G401 (cell line): ENCODE measurements around the gene LAMA1. TPM values are rescaled to one million over a fixed set of nuclear protein-coding genes. Genes with fewer than 3 reads are reported as not detected.

ENCODE experiments used
- DNase-seq: peaks from one replicate; pipeline ENCODE4 v3.0.0-alpha.2; 2015; ENCODE audit warnings: low spot score
- in situ Hi-C: cut with HindIII; loops from 2 replicates; pipeline ENCODE4 v1.10.0; 2016; ENCODE audit warnings: low sequenced_read_pairs, mixed read lengths
- total RNA-seq: library from RNA; depleted of rRNA; stranded (reverse); fragments of >200 nt; shearing (Covaris generic); gene quantifications from 2 replicates; pipeline ENCODE4 v1.2.3, GENCODE V29; 2014

The LAMA1 gene
- total RNA-seq, 1 experiment from 2014 or later: 0.03 TPM

DNA sequence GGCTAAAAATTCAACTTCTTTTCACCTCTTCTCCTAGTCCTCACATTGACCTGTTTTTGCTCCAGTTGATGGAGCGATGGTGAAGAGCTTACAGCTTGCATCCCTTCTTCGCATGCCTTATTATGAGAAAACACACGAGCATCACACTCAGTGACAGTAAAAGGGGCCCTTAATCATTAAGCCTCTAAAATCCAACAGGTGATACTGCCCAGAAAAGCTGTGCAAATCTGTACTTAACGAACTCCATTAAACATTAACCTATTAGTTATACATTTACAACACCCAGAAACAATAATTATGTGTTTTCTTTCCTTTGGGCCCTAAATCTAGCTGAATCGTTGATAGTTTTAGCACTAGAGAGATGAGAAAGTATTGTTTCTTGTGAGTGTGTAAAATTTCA lies 54.8 kb downstream of the LAMA1 start:
- in situ Hi-C loops: no loop called here
- no peak for DNase-seq

DNA sequence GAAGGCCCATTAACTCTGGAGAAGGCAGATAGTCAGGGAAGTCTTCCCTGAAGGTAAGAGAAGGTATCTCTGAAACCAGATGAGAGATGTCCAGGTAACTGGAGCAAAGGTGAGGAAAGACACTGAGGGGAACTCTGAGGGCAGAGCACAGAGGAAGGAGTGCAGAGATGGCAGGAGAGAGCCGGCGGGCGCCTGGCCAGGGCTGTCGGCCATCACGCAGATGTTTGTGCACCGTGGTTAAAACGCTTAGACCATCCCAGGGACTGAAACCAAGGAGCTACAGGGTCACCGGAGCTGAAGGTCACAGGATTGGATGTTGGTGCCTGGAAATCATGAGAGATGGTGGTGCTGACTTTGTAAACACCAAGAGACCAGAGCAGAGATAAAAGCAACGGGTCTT lies 55.4 kb downstream of the LAMA1 start:
- in situ Hi-C loops: no loop called here
- no peak for DNase-seq

DNA sequence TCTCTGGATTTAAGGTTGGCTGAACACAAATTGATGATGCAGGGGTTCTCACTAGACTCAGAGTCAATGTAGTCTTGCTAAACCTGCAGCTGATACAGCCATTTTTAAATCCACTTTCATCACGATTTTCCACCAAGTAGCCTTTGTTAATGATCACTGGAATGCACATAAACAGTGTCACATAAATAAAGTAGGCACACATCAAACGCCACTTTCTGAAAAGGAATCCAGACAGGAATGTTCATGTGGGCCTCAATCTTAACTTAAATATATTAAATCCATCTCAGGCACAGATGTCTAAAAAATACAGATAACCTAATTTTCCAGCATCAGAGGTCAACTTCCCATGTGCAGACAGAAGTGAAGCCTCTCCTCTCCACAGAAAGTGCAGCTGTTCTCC lies 58.3 kb downstream of the LAMA1 start:
- DNase-seq: no peak
- in situ Hi-C loops: no loop called here

DNA sequence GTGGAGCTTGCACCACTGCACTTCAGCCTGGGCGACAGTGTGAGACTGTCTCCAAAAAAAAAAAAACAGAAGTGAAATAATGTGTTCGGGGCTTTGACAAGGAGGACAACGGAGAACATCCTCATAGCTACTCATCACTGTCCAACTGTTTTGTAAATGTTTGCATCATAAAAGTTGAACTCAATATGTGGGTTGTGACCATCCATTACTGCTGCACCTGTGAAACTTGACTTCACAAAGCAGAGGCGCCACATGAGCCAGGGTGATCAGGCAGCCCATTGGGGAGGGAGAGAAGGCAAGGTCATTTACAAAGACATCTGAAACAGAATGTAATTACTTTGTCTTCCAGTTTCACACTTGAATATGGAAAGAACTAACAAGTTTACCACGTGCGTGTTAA lies 61.6 kb downstream of the LAMA1 start:
- no peak for DNase-seq
- in situ Hi-C loops: no loop called here

DNA sequence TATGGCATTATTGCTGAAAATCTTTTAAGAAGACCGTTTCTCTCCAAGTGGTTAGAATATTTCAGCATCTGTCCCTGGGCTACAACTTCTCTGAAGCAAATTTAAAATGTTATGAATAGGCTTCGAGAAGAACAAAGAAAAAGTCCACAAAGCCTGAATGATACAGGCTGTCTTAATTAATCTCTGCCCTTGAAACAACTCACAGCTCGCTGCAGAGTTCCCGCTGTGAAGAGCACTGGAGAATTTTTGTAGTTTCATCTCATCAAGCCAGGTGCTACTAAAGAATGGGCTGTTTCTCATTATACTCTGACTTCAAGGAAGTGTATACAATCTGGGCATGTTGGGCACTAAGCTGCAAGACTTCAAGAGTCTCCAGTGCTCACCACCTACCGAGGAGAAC lies 67.6 kb downstream of the LAMA1 start:
- DNase-seq: no peak
- in situ Hi-C loops: no loop called here

DNA sequence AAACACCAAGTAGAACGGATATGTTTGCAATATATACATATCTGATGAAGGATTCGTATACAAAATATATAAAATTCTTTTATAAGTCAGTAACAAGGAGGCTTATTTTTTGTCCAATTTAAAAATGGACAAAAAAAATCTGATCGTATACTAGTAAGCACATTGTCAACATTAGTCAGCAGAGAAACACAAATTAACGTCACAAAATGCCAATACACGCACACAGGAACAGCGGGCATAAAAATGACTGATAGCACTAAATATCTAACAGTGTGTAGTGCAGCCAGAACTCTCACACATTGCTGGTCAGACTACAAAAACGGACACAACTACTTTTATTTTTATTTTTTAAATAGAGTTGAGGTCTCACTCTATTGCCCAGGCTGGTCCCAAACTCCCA lies 69.5 kb downstream of the LAMA1 start:
- DNase-seq: no peak
- in situ Hi-C loops: no loop called here

DNA sequence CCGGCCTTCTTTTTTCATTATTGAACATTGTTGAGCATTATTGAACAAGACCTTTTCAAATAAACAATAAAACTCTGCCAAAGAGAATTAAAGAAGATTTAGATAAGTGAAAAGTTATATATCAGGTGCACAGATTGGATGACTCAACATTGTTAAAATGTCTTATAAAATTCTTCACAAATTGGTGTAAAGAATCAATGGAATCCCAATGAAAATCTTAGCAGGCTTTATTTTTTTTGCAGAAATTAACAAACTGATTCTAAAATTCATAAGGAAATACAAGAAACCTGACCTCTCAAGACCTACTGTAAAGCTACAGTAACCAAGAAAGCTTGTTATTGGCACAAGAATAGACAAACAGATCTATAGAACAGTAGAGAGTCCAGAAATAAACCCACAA lies 70.3 kb downstream of the LAMA1 start:
- DNase-seq: no peak
- in situ Hi-C loops: no loop called here

DNA sequence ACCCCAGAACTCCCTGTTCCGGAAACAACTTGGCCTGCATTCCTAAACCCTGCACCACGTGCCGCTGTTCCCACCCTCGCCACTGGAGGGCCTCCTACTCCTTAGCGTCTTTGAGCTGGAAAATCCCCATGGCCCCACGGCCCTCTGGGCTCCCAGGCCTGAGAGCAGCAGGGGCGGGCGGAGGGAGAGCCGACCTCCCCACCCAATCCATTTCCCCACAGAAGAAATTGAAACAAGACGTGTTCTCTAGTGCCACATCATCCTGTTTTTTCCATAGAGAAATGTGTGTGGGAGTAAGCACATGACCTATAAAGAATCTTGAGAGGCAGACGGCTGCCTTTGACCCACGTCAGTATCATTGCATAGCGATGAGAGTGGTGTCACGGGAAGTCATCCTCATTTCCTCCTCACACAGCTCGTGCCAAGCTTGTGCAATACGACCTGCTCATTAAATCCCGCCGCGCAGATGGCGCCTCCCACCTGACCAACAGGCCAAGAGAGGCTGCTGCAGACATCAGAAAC lies 79.2 kb downstream of the LAMA1 start:
- DNase-seq: peak; percentile 4
- in situ Hi-C loops: no loop called here

DNA sequence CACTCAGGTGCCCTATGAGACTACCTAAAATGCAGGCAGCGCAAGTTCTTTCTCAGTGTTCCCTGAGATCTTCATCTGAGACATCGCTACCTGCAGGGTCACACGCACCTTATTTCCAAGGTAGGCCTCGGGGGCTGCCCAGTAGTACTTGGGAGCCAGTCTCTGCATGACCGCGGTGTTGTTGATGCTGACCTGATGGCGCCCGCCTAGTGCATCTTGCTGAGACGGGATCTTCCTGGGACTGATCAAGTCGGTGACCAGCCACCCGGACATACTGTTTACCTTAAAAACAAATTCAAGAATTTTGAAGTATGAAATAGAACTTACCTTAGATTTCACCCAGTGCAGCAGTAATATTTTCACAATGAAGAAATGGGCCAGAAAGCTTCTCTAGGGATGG lies 80.1 kb downstream of the LAMA1 start:
- no peak for DNase-seq
- in situ Hi-C loops: no loop called here

DNA sequence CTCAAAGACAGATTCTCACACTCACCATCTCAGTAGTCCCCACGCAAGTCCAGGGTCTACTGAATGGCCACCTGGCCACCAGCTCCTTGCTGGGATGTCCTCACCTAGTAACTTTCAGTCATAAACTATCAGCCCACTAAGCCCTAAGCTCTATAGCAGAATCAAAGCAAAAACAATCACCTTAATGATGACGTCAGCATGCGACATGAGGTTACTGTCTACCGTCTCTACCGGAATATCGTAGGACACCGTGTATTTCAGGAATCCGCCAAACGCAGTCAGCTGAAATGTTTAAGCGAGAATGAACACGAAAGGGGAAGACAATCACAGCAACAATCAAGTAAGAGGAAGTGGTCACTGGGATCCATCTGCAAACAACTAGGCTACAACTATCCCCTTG lies 81.8 kb downstream of the LAMA1 start:
- in situ Hi-C loops: no loop called here
- DNase-seq: no peak

DNA sequence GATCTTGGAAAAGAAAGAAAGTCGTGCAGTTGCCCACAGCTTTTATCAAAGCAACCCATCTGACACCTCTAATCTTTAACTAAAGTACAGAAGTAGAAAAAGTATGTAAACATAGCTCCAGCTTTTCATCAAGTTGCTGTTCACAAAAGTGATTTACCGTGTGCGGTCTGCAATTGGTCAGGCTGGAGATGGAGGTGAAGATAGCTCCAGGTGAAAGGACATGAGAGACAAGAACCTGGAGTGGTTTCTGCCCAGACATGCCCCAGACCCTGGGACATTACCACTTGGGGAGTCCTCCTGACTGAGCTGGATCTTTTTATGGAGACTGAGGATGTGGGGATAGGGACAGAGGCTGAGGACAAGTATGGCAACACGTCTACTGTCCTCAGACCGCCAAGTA lies 82.7 kb downstream of the LAMA1 start:
- in situ Hi-C loops: no loop called here
- DNase-seq: no peak

DNA sequence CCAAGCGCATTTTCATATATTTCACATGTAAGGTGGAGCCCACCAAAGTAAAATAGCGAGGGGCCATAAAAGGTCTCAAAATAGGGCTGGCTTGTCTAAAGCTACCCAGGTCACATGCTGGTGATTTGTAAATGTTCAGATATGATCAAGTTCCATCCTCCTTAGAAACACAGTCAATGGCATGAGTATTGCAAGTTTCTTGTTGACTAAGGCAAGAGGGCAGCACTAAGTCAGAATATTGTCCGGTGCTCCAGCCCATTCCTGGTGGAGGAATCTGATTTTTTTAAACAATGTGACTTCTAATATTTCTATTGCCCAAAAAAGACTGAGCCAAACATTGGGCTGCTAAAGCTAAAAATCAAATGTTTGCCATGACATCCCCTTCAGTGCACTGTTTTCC lies 85.1 kb downstream of the LAMA1 start:
- no peak for DNase-seq
- in situ Hi-C loops: no loop called here

DNA sequence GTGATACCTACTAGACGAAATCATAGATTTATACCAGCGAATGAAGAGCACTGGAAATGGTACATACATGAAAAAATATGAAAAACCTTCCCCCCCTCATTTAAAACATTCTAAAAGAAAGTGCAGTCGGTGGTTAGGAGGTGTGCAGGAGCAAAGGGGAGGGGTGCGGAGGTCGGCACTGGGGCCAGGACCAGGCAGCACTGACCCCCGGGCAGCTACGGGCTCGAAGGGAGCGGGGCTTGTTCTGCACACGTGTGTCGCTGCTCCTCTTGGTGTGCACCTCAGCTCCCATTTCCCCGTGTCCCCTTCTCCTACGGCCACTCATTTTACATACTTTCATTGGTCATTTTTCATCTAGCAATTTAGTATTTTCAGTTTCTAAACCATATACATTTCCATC lies 89.0 kb downstream of the LAMA1 start:
- no peak for DNase-seq
- in situ Hi-C loops: no loop called here

DNA sequence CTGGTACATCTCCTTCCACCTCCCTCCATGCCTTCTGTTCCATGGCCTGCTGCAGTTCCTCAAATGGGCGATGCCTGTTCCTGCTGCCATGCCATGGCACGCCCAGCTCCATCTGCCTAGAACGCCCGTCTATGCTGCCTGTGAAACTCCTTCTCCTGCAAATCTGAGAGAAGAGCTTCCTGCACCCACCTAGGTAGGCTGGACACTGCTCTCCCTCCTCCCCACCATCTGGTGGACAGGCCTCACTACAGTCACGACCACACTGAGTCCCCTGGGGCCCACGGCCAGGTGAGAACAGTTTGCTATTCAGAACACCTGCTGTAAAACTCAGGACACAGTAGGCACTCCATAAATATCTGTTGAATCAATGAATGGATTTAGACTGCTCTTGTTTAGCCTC lies 92.4 kb downstream of the LAMA1 start:
- no peak for DNase-seq
- in situ Hi-C loops: no loop called here

DNA sequence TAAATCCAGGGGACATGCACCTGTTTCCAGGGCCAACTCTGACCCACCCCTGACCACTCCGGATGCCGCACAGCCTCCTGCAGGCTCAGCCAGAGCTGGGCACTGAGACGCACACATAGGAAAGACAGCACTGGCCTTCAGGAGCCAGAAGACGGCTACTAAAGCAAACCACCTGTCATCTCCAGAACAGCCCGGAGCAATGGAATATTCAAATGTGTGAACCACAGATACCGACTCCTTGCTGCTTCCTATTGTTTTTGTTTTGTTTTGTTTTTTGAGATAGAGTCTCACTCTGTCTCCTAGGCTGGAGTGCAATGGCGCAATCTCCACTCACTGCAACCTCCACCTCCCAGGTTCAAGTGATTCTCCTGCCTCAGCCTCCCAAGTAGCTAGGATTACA lies 94.0 kb downstream of the LAMA1 start:
- in situ Hi-C loops: no loop called here
- no peak for DNase-seq

DNA sequence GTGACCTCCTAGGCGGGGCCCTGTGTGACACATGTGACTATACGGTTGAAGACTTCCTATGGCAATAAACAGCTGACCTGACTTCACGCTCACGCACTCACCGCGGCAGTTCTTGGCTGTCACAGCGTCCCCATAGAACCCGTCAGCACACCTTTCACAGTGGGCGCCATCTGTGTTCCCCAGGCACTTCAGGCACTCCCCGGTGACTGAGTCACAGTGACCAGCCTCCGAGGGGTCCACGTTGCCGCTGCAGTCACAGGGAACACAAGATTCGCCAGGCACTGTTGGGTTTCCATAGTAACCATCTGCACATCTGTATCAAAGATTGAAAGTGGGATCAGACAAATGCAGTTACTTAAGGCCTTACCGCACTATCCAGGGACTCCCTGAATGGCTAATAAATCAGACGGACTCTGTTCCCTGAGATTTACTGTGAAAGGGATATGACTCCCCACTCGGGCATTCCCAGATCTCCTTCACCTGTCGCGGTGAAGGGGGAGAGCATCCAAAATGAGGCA lies 94.5 kb downstream of the LAMA1 start:
- in situ Hi-C loops: no loop called here
- DNase-seq: no peak

DNA sequence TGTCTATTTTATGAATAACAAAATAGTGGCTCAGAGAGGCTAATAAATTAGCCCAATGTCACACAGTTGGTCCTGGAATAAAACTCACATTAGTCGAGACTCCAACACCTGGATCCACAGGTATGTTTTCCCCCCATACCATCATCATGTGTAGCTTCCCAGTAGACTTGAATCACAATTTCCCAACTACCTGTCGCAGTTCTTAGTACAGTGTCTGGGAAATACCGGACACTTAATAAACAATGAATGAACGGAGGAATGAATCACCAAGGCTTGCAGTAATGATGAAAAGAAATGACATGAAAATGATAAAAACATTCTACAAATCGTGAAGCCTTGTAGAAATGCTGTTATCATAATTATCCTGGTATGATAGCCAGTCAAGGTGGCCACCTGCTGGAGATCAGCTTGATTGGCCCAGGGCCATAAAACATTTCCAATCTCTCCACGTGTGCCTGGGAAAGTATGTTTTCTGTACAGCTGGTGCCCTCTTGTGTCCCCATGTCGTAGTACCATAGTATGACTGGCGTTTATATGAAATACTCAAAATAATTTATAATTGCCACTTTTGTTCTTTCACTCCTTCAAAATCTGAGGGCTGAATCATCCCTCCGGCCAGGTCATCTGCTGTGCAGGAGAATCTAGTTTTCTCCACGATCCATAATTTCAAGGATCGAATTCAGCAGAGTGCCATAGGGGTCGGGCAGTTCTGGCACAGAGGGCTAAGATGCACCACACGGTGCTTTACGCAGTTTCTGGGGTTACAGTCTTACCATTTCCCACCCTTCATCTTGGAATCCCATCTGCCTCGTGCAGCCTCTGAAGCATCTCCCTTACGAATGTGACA lies 95.4 kb downstream of the LAMA1 start:
- DNase-seq: peak; percentile 88
- in situ Hi-C loops: no loop called here

DNA sequence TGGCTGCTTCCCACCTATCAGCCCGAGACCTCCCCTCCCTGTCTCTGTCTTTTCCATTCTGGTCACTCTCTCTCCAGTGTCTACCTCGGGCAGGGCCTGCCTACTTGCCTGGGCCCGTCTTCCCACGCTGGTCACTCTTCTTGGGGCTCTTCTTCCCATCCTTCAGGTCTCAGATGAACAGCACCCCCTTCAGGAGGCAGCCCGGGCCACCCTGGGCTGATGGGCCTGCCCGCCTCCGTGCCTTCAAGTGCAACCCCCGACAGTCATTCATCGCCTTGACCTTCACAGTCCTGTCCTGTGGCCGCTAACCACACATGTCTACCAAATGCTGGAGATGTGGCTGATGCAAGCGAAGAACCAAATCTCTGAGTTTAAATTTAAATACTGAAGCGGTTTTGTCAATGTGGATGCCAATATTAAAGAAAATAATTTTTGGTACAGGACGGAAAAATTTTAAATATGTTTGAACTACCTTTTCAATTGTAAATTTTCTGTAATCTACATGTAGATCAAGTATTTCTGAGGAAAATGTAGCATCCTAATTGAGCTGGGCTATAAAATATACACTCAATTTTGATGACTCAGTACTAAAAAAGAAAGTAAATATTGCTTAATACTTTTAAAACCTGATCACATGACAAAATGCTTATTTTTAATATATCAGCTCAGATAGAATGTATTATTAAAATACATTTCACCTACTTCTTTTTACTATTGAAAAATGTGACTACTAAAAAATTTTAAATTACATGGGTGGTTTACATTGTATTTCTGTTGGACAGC lies 96.4 kb downstream of the LAMA1 start:
- in situ Hi-C loops: no loop called here
- DNase-seq: no peak

DNA sequence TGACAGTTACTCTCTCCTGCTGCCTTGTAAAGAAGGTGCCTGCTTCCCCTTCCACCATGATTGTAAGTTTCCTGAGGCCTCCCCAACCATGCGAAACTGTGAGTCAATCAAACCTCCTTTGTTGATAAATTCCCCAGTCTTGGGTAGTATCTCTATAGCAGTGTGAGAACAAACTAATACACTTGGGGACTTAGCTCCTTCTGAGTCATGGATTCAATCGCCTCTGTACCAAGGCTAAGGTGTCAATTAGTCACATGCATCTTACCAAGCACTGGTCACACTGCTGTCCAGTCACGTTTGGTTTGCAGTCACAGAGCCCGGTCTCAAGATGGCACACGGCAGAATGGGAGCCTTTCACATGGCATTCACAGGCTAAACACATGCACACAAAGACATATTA lies 100.6 kb downstream of the LAMA1 start:
- no peak for DNase-seq
- in situ Hi-C loops: no loop called here

DNA sequence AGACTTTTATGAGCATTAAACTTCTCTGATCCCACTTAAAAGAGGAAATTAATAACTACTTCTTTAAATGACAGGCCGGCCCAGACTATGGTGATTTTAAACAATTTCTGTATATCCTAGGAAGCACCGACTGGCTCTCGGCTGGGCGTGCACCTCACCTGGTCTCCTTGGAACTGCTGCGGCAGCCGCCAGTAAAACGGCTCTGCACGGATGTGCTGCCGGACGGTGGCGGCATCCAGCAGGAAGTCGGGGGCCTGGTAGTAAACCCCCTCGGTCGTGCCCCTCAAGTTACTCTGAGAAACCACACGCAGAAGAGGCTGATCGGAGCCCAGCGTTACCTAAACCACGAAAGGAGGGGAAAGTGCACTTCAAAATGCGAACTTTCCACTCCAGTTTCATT lies 106.5 kb downstream of the LAMA1 start:
- in situ Hi-C loops: no loop called here
- DNase-seq: no peak
